Endodermal cell (in vitro differentiated cells): Measurements from ENCODE around the gene ATAD2B. TPM values are rescaled to one million over a fixed set of nuclear protein-coding genes. Genes with fewer than 3 reads are reported as not detected.

Source experiments
- DNase-seq: peaks from one replicate; pipeline ENCODE4 v3.0.0-alpha.2; 2017
- H3K27ac ChIP-seq: 2 replicates; pipeline ENCODE4 v1.5.1; 2013; ENCODE audit warnings: mild to moderate bottlenecking, low read depth, low read length, moderate library complexity
- H3K27me3 ChIP-seq: 2 replicates; pipeline ENCODE4 v1.6.1; 2013; ENCODE audit warnings: mild to moderate bottlenecking, low read length, moderate library complexity; ENCODE audit not compliant: insufficient read depth, control insufficient read depth, poor library complexity, severe bottlenecking
- H3K36me3 ChIP-seq: 2 replicates; pipeline ENCODE4 v1.7.0; 2013; ENCODE audit warnings: mild to moderate bottlenecking, low read length, moderate library complexity; ENCODE audit not compliant: control insufficient read depth, insufficient read depth
- H3K4me1 ChIP-seq: one replicate; pipeline ENCODE4 v1.7.0; 2013; ENCODE audit warnings: low read length; ENCODE audit not compliant: control insufficient read depth, insufficient read depth
- H3K4me3 ChIP-seq: 2 replicates; pipeline ENCODE4 v1.5.1; 2013; ENCODE audit warnings: mild to moderate bottlenecking, low read length, moderate library complexity
- H3K9ac ChIP-seq: 2 replicates; pipeline ENCODE4 v1.6.1; 2013; ENCODE audit warnings: mild to moderate bottlenecking, low read length, moderate library complexity; ENCODE audit not compliant: poor library complexity, severe bottlenecking; ENCODE audit errors: extremely low read depth
- H3K9me3 ChIP-seq: 2 replicates; pipeline ENCODE4 v1.6.1; 2013; ENCODE audit warnings: mild to moderate bottlenecking, low read length, moderate library complexity; ENCODE audit not compliant: control insufficient read depth
- H3K27ac Mint-ChIP-seq: 2 replicates; pipeline ENCODE4 v1.8.0; 2020; ENCODE audit warnings: mixed read lengths
- H3K27me3 Mint-ChIP-seq: 2 replicates; pipeline ENCODE4 v1.8.0; 2021; ENCODE audit warnings: mild to moderate bottlenecking, mixed read lengths; ENCODE audit not compliant: insufficient read depth
- H3K36me3 Mint-ChIP-seq: 2 replicates; pipeline ENCODE4 v1.8.0; 2020; ENCODE audit warnings: low read depth, mixed read lengths
- H3K4me1 Mint-ChIP-seq: 2 replicates; pipeline ENCODE4 v1.8.0; 2020; ENCODE audit warnings: mixed read lengths
- H3K4me3 Mint-ChIP-seq: 2 replicates; pipeline ENCODE4 v1.8.0; 2020; ENCODE audit warnings: mild to moderate bottlenecking, moderate library complexity, mixed read lengths
- H3K9me3 Mint-ChIP-seq: 2 replicates; pipeline ENCODE4 v1.8.0; 2020; ENCODE audit warnings: mild to moderate bottlenecking, mixed read lengths
- CTCF ChIP-seq: fragments of 200-600 bp; sonication (generic); conservative IDR thresholded peaks from 2 replicates; pipeline ENCODE4 v1.5.0; 2021; ENCODE audit warnings: antibody characterized with exemption, mild to moderate bottlenecking
- WGBS, 2 experiments: methylation state at CpG; one replicate each; pipeline versions ENCODE4 v1.1.5 to v1.1.7; 2013; ENCODE audit warnings: missing lambda C conversion rate in 2 of 2, mixed read lengths in 1 of 2; ENCODE audit not compliant: insufficient coverage in 1 of 2, insufficient read length in 1 of 2; 5-methylcytosine and 5-hydroxymethylcytosine counted together
- total RNA-seq, 2 donors: library from RNA; stranded (reverse); fragmentation: NEBNext Ultra II Directional in 1 of 2; extraction: Animal tissue kit (Norgen Biotek cat#: 25700) in 1 of 2; gene quantifications; 2 replicates in 1 of 2; 3 replicates in 1 of 2; pipeline ENCODE4 v1.2.1, GENCODE V29; 2021

The ATAD2B gene
- total RNA-seq, 2 donors from 2014 or later = 18.6 to 20.7 TPM

- H3K36me3 Mint-ChIP-seq = peaks cover 10% of the 10 kb centered on the region
- H3K4me3 ChIP-seq = no peak overlapping the region
- H3K9ac ChIP-seq = no peak overlapping the region
- no peaks in the 10 kb centered on the region for H3K4me1 ChIP-seq
- no peak overlapping the region for H3K27ac ChIP-seq
- peak; percentile 51 for TF ChIP-seq CTCF
- H3K4me3 Mint-ChIP-seq = no peak overlapping the region
- H3K4me1 Mint-ChIP-seq = peaks cover 4% of the 10 kb centered on the region
- no peak for DNase-seq
- H3K9me3 ChIP-seq = no peaks in the 10 kb centered on the region
- no peaks in the 10 kb centered on the region for H3K27me3 ChIP-seq
- H3K27ac Mint-ChIP-seq = no peak overlapping the region
- WGBS, 2 experiments = 100% methylated on average over 1 of the region's 2 CpGs; no CpG with 5 or more reads in 1 of the 2 experiments
- no peaks in the 10 kb centered on the region for H3K9me3 Mint-ChIP-seq
- H3K27me3 Mint-ChIP-seq = no peaks in the 10 kb centered on the region
- peaks cover 25% of the 10 kb centered on the region for H3K36me3 ChIP-seq
These were observed 113.5 kb downstream of the ATAD2B start for GRCh38 chr2:23813438-23813837.

DNA sequence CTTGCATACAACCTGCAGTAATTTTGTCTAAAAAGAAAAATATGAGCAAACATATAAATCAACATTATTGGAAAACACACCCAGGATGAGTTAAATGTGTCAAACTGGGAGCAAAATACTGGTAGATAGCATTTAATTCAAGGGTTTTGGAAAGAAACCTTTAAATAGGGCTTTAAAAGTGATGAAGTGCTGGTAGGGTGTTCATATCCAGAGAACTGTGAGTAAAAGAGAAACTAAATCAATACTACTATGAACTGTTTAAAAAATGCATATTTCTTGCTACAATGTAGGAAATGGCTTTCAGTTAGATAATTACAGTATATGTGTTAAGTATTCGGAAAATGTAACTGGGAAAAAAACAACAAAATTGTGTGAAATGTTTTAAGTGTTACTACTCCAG is 117.8 kb downstream of the ATAD2B start:
- H3K27me3 ChIP-seq = no peaks in the 10 kb centered on the region
- H3K36me3 ChIP-seq = peaks cover 24% of the 10 kb centered on the region
- H3K4me3 ChIP-seq = no peak overlapping the region
- Mint-ChIP-seq H3K36me3 (no peaks in the 10 kb centered on the region), H3K4me1 (peaks cover 4% of the 10 kb centered on the region), H3K4me3 (no peak overlapping the region), H3K27ac (no peak overlapping the region), H3K27me3 (no peaks in the 10 kb centered on the region), H3K9me3 (no peaks in the 10 kb centered on the region)
- TF ChIP-seq CTCF = no peak
- no peaks in the 10 kb centered on the region for H3K4me1 ChIP-seq
- no peak overlapping the region for H3K9ac ChIP-seq
- H3K27ac ChIP-seq = no peak overlapping the region
- DNase-seq = no peak
- no peaks in the 10 kb centered on the region for H3K9me3 ChIP-seq
- WGBS, 2 experiments = 81 to 100% methylated on average over 1 of the region's 1 CpG

DNA sequence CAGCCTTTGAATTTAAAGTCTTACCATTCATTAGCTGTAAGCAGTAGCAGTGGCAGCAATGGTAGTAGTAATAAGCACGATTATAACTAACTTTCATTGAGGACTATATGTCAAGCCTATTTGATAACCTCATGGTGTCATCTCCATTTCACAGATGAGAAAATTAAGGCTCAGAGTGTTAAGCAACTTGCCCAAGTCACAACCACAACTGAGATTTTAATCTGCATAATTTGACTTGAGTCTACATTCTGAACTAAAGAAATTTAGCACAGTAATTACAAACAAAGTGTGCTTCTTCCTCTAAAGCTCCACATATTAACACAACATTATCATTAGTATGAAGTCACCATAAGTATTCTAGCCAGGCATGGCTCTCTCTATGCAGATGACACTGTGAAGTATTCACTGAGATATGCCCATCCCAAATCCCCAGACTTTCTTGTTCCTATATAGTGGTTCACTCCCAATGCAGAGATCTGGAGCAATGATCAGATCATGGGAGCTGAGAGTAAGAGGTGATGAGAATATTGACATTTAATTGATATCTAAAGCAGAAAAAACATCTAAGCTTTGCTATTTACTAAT is 120.2 kb downstream of the ATAD2B start:
- Histone ChIP-seq H3K9ac (no peak overlapping the region), H3K9me3 (no peaks in the 10 kb centered on the region), H3K4me3 (no peak overlapping the region), H3K27me3 (no peaks in the 10 kb centered on the region), H3K27ac (no peak overlapping the region), H3K4me1 (no peaks in the 10 kb centered on the region), H3K36me3 (peaks cover 24% of the 10 kb centered on the region)
- H3K9me3 Mint-ChIP-seq = no peaks in the 10 kb centered on the region
- peaks cover 4% of the 10 kb centered on the region for H3K4me1 Mint-ChIP-seq
- no peak overlapping the region for H3K4me3 Mint-ChIP-seq
- H3K27me3 Mint-ChIP-seq = no peaks in the 10 kb centered on the region
- no peak overlapping the region for H3K27ac Mint-ChIP-seq
- 100% methylated on average over 1 of the region's 1 CpG for WGBS, 2 experiments
- no peak for DNase-seq
- H3K36me3 Mint-ChIP-seq = no peaks in the 10 kb centered on the region
- no peak for TF ChIP-seq CTCF
